SK-N-SH treated with all-trans-retinoic acid at 6 μM for 48 hours (cell line): ENCODE data around the gene MYO16.

ENCODE experiments used
- ATAC-seq: fragments of 200-7000 bp; cut with Tn5 transposase; 3 replicates; pipeline ENCODE4 v1.9.1; 2020; ENCODE audit warnings: mild to moderate bottlenecking, moderate library complexity
- ESRRG ChIP-seq: fragments of 250-450 bp; sonication (Bioruptor Pico); IDR thresholded peaks from 2 replicates; pipeline ENCODE4 v1.6.1; 2021; ENCODE audit warnings: mild to moderate bottlenecking
- ISL1 ChIP-seq: fragments of 250-450 bp; sonication (Bioruptor Pico); IDR thresholded peaks from 2 replicates; pipeline ENCODE4 v2.1.2; 2022; ENCODE audit warnings: mild to moderate bottlenecking, moderate library complexity
- PATZ1 ChIP-seq: fragments of 250-450 bp; sonication (Bioruptor Pico); IDR thresholded peaks from 2 replicates; pipeline ENCODE4 v1.8.0; 2020; ENCODE audit warnings: mild to moderate bottlenecking, moderate library complexity, borderline replicate concordance
- RARB ChIP-seq: fragments of 250-450 bp; sonication (Bioruptor Pico); IDR thresholded peaks from 2 replicates; pipeline ENCODE4 v1.8.0; 2021; ENCODE audit warnings: mild to moderate bottlenecking, moderate library complexity
- SNAI2 ChIP-seq: fragments of 250-450 bp; sonication (Bioruptor Pico); IDR thresholded peaks from 2 replicates; pipeline ENCODE4 v1.5.0; 2020; ENCODE audit warnings: mild to moderate bottlenecking, moderate library complexity
- TCF4 ChIP-seq: fragments of 250-450 bp; sonication (Bioruptor Pico); IDR thresholded peaks from 2 replicates; pipeline ENCODE4 v1.8.0; 2021; ENCODE audit warnings: mild to moderate bottlenecking, moderate library complexity, borderline replicate concordance
- TOX ChIP-seq: fragments of 250-450 bp; sonication (Bioruptor Pico); IDR thresholded peaks from 2 replicates; pipeline ENCODE4 v1.8.0; 2021; ENCODE audit warnings: mild to moderate bottlenecking, moderate library complexity, borderline replicate concordance
- TSHZ2 ChIP-seq: fragments of 250-450 bp; sonication (Bioruptor Pico); IDR thresholded peaks from 2 replicates; pipeline ENCODE4 v1.5.0; 2020; ENCODE audit warnings: mild to moderate bottlenecking, moderate library complexity
- ZC3H10 ChIP-seq: fragments of 250-450 bp; sonication (Bioruptor Pico); IDR thresholded peaks from 2 replicates; pipeline ENCODE4 v1.5.1; 2021; ENCODE audit warnings: mild to moderate bottlenecking, moderate library complexity
- ZFP3 ChIP-seq: fragments of 250-450 bp; sonication (Bioruptor Pico); IDR thresholded peaks from 2 replicates; pipeline ENCODE4 v1.5.0; 2020; ENCODE audit warnings: mild to moderate bottlenecking, moderate library complexity
- ZFP30 ChIP-seq: fragments of 450-650 bp; formaldehyde crosslinking; IDR thresholded peaks from 2 replicates; pipeline ENCODE4 v1.5.0; 2022; ENCODE audit warnings: mild to moderate bottlenecking, moderate library complexity
- ZNF565 ChIP-seq: fragments of 450-650 bp; formaldehyde crosslinking; conservative IDR thresholded peaks from 2 replicates; pipeline ENCODE4 v1.5.0; 2020; ENCODE audit warnings: low read depth, mild to moderate bottlenecking, moderate library complexity
- ZNF8 ChIP-seq: fragments of 450-650 bp; formaldehyde crosslinking; IDR thresholded peaks from 2 replicates; pipeline ENCODE4 v1.5.0; 2020; ENCODE audit warnings: mild to moderate bottlenecking, moderate library complexity
- TF ChIP-seq, protein P1 (sequence below): fragments of 250-450 bp; sonication (Bioruptor Pico); IDR thresholded peaks from 2 replicates; pipeline ENCODE4 v1.5.1; 2020; ENCODE audit warnings: low read depth, mild to moderate bottlenecking, moderate library complexity
- TF ChIP-seq, protein P2 (sequence below): fragments of 250-450 bp; sonication (Bioruptor Pico); IDR thresholded peaks from 2 replicates; pipeline ENCODE4 v1.5.1; 2021; ENCODE audit warnings: mild to moderate bottlenecking, moderate library complexity

The MYO16 gene

DNA sequence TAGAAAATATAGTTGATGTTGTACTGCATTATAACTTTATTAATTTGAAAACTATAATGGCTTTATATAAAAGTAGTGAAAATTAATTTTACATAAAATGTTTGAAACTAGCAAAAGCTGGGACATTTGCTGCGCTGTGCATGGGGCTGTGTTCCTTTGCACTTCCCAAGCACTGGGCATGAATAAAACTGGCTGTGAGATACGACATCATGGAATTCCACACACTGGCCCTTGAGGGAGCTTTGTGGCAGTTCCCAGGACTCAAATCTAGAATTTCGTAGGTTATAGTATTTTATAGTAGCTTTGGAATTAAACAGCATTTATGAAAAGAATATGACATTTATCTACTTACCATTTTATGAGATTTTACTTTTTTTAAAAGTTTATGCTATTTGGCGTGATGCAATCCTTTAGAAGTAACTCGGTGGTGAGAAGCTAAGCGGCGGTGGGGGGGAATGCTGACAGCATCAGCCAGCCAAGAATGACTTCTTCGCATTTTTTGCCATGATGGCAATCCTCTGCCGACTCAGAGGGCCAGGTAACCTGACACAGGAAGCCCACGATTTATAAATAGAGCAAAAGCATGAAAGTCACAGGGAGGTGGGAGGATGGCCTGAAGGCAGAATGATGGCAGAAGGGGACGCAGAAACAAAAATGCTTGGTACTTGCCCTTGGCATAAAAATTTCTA, 553.5 kb downstream of the MYO16 start:
- no peak for ATAC-seq
- TF ChIP-seq ISL1 = no peak
- TF ChIP-seq TOX (CRISPR knock-in tag) = no peak
- TF ChIP-seq RARB = no peak
- no peak for TF ChIP-seq SNAI2 (CRISPR knock-in tag)
- no peak for TF ChIP-seq TCF4 (CRISPR knock-in tag)
- TF ChIP-seq ZNF565 (CRISPR knock-in tag) = no peak

DNA sequence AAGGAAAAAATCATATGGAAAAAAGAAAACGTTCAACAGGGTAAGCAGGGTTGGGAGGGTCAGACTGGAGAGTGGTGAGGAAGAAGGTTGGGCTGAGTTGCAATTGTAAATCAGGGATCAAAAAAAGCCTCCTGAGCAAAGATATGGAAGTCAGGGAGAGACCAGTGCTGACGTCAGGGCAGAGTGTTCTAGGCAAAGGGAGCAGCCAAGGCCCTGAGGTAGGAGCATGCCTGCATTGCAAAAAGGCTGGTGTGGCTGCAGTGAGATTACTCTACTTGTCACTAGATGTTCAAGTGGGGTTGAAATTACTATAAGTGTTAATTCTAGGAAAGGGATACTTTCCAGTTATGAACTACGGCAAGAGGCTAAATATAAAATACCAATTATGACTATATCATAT, 562.0 kb downstream of the MYO16 start:
- no peak for TF ChIP-seq ISL1
- TF ChIP-seq ZNF8 (CRISPR knock-in tag) = no peak
- ATAC-seq = no peak

DNA sequence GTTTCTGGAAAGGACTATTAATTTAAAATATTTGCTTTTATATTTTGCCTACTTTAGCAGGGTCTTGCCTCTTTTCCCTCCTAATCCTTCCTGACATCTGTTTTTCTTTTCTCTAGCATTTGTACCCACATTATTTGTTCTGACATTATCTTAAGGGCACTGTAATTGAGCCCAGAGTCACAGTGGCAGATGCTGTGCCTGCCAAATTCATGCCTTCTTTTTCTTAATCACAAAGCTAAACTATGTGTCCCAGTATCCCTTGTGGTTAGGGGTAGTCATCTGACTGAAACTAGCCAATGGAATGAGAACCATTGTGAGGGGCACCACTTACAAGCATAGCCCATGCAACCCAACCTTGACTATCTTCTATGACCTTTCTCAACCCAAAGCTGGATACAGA, 562.9 kb downstream of the MYO16 start:
- TF ChIP-seq RARB (no peak), TCF4 (CRISPR knock-in tag) (no peak), ZFP30 (CRISPR knock-in tag) (no peak), ZNF8 (CRISPR knock-in tag) (no peak), TSHZ2 (CRISPR knock-in tag) (no peak), ESRRG (CRISPR knock-in tag) (no peak), ZFP3 (no peak), PATZ1 (CRISPR knock-in tag) (no peak)
- TF ChIP-seq, protein P1, sequence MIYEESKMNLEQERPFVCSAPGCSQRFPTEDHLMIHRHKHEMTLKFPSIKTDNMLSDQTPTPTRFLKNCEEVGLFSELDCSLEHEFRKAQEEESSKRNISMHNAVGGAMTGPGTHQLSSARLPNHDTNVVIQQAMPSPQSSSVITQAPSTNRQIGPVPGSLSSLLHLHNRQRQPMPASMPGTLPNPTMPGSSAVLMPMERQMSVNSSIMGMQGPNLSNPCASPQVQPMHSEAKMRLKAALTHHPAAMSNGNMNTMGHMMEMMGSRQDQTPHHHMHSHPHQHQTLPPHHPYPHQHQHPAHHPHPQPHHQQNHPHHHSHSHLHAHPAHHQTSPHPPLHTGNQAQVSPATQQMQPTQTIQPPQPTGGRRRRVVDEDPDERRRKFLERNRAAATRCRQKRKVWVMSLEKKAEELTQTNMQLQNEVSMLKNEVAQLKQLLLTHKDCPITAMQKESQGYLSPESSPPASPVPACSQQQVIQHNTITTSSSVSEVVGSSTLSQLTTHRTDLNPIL (CRISPR knock-in tag) = no peak
- TF ChIP-seq, protein P2, sequence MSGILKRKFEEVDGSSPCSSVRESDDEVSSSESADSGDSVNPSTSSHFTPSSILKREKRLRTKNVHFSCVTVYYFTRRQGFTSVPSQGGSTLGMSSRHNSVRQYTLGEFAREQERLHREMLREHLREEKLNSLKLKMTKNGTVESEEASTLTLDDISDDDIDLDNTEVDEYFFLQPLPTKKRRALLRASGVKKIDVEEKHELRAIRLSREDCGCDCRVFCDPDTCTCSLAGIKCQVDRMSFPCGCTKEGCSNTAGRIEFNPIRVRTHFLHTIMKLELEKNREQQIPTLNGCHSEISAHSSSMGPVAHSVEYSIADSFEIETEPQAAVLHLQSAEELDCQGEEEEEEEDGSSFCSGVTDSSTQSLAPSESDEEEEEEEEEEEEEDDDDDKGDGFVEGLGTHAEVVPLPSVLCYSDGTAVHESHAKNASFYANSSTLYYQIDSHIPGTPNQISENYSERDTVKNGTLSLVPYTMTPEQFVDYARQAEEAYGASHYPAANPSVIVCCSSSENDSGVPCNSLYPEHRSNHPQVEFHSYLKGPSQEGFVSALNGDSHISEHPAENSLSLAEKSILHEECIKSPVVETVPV = no peak
- ATAC-seq = no peak

GRCh38 chr13:109196948-109197347, 567.5 kb downstream of the MYO16 start:
- no peak for ATAC-seq
- TF ChIP-seq TOX (CRISPR knock-in tag) = no peak
- TF ChIP-seq ZC3H10 (CRISPR knock-in tag) = no peak
- TF ChIP-seq, protein P2 = no peak
- TF ChIP-seq ZNF565 (CRISPR knock-in tag) = no peak
- TF ChIP-seq ZFP30 (CRISPR knock-in tag) = no peak

DNA sequence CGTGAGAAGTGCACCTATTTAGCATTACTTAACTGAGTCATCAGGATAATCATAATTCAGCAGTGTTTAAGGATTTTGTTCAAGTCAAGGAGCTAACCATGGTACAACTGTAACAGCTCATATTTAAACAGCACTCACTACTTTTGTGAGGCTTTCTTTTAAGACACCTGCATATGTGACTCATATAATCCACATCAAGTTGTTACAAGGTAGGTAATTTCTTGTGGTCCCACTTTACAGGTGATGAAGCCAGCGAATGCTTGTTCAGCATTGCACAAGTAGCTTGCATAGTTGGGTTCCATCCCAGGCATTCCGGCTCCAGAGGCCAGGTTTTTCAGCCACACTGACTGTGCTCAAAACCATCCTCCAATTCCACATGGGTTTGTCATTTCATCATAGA, 569.2 kb downstream of the MYO16 start:
- TF ChIP-seq ISL1 = peak; percentile 27; the same call in 1 of the 2 replicates
- TF ChIP-seq ZFP30 (CRISPR knock-in tag) = no peak

More for the DNA sequence above, 569.2 kb downstream of the MYO16 start:
- peak; percentile 57; the same call in 1 of the 3 replicates for ATAC-seq
